GM23338 (cell line): ENCODE results near the gene CCDC27. TPM values are rescaled to one million over a fixed set of nuclear protein-coding genes. Genes with fewer than 3 reads are reported as not detected.

ENCODE experiments used
- ATAC-seq: fragments of 200-7000 bp; cut with Tn5 transposase; 3 replicates; pipeline ENCODE4 v1.9.1; 2020
- DNase-seq: peaks from one replicate; pipeline ENCODE4 v3.0.0-alpha.2; 2015; ENCODE audit warnings: low spot score
- H2AFZ ChIP-seq: fragments of 200-600 bp; sonication (generic); 2 replicates; pipeline ENCODE4 v1.8.0; 2016; ENCODE audit warnings: antibody characterized with exemption, mild to moderate bottlenecking, moderate library complexity
- H3F3A ChIP-seq: fragments of 200-600 bp; sonication (generic); replicated peaks from 2 replicates; pipeline ENCODE4 v1.8.0; 2017; ENCODE audit warnings: antibody characterized with exemption, mixed run types, low read depth
- H3K27ac ChIP-seq: fragments of 200-600 bp; sonication (generic); 2 replicates; pipeline ENCODE4 v1.6.1; 2016; ENCODE audit warnings: low read depth
- H3K27me3 ChIP-seq: fragments of 200-600 bp; sonication (generic); 2 replicates; pipeline ENCODE4 v1.8.0; 2016; ENCODE audit warnings: mild to moderate bottlenecking, mixed run types, moderate library complexity; ENCODE audit not compliant: insufficient read depth
- H3K36me3 ChIP-seq: fragments of 200-600 bp; sonication (generic); 2 replicates; pipeline ENCODE4 v1.8.0; 2016; ENCODE audit warnings: mild to moderate bottlenecking; ENCODE audit not compliant: insufficient read depth
- H3K4me1 ChIP-seq: fragments of 200-600 bp; sonication (generic); 2 replicates; pipeline ENCODE4 v1.8.0; 2016; ENCODE audit warnings: mild to moderate bottlenecking, moderate library complexity; ENCODE audit not compliant: insufficient read depth
- H3K4me2 ChIP-seq: fragments of 200-600 bp; sonication (generic); 2 replicates; pipeline ENCODE4 v1.7.1; 2017; ENCODE audit warnings: mixed run types
- H3K4me3 ChIP-seq: fragments of 200-600 bp; sonication (generic); 2 replicates; pipeline ENCODE4 v1.6.1; 2016; ENCODE audit warnings: mixed run types
- H3K79me2 ChIP-seq: fragments of 200-600 bp; sonication (generic); replicated peaks from 2 replicates; pipeline ENCODE4 v1.8.0; 2017; ENCODE audit warnings: mild to moderate bottlenecking; ENCODE audit not compliant: insufficient read depth
- H3K9me2 ChIP-seq: fragments of 200-600 bp; sonication (generic); 2 replicates; pipeline ENCODE4 v1.8.0; 2017; ENCODE audit not compliant: insufficient read depth
- H4K20me1 ChIP-seq: fragments of 200-600 bp; sonication (generic); replicated peaks from 2 replicates; pipeline ENCODE4 v1.8.0; 2017; ENCODE audit warnings: mild to moderate bottlenecking; ENCODE audit not compliant: insufficient read depth
- H3K27ac Mint-ChIP-seq: 2 replicates; pipeline ENCODE4 v1.8.0; 2020; ENCODE audit warnings: inconsistent platforms, mild to moderate bottlenecking, moderate library complexity, mixed read lengths
- H3K27me3 Mint-ChIP-seq: 3 replicates; pipeline ENCODE4 v1.8.0; 2022; ENCODE audit warnings: low read depth, mild to moderate bottlenecking, moderate library complexity, mixed read lengths, inconsistent platforms; ENCODE audit not compliant: insufficient read depth, poor library complexity
- H3K36me3 Mint-ChIP-seq: 3 replicates; pipeline ENCODE4 v1.8.0; 2021; ENCODE audit warnings: low read depth, mild to moderate bottlenecking, inconsistent platforms, moderate library complexity, mixed read lengths
- H3K4me1 Mint-ChIP-seq: 3 replicates; pipeline ENCODE4 v1.8.0; 2020; ENCODE audit warnings: mild to moderate bottlenecking, inconsistent platforms, mixed read lengths
- H3K4me3 Mint-ChIP-seq: 3 replicates; pipeline ENCODE4 v1.8.0; 2021; ENCODE audit warnings: moderate library complexity, mild to moderate bottlenecking, inconsistent platforms, mixed read lengths
- H3K9me3 Mint-ChIP-seq: 3 replicates; pipeline ENCODE4 v1.8.0; 2020; ENCODE audit warnings: moderate library complexity, mild to moderate bottlenecking, inconsistent platforms, mixed read lengths
- CREB1 ChIP-seq: fragments of 250-450 bp; sonication (Bioruptor Pico); IDR thresholded peaks from 2 replicates; pipeline ENCODE4 v1.5.0; 2020; ENCODE audit warnings: low read depth, mild to moderate bottlenecking, moderate library complexity
- EZH2 ChIP-seq: fragments of 200-600 bp; sonication (generic); IDR thresholded peaks from one replicate; pipeline ENCODE4 v1.8.0; 2017; ENCODE audit warnings: antibody characterized with exemption, mild to moderate bottlenecking, low read depth; ENCODE audit not compliant: unreplicated experiment
- EZH2phosphoT487 ChIP-seq: fragments of 200-600 bp; sonication (generic); IDR thresholded peaks from one replicate; pipeline ENCODE4 v1.8.1; 2018; ENCODE audit warnings: antibody characterized with exemption; ENCODE audit not compliant: unreplicated experiment
- JUNB ChIP-seq: IDR thresholded peaks from one replicate; pipeline ENCODE4 v1.6.1; 2016; ENCODE audit warnings: antibody characterized with exemption; ENCODE audit not compliant: unreplicated experiment
- NANOG ChIP-seq: IDR thresholded peaks from 2 replicates; pipeline ENCODE4 v1.6.1; 2016; ENCODE audit warnings: antibody characterized with exemption, borderline replicate concordance
- ZNF114 ChIP-seq: fragments of 250-450 bp; sonication (Bioruptor Pico); IDR thresholded peaks from 2 replicates; pipeline ENCODE4 v1.5.0; 2020; ENCODE audit warnings: mild to moderate bottlenecking, moderate library complexity
- ZNF331 ChIP-seq: fragments of 250-450 bp; sonication (Bioruptor Pico); IDR thresholded peaks from 2 replicates; pipeline ENCODE4 v1.5.0; 2020; ENCODE audit warnings: low read depth, mild to moderate bottlenecking, moderate library complexity
- polyA plus RNA-seq: library from polyadenylated mRNA; unstranded; fragments of >200 nt; fragmentation: Nextera tagmentation; extraction: Ambion mirVana; gene quantifications from 2 replicates; pipeline ENCODE4 v1.2.1, GENCODE V29; 2016
- total RNA-seq: library from RNA; depleted of rRNA; stranded (reverse); fragments of >200 nt; shearing (Covaris generic); gene quantifications from 2 replicates; pipeline ENCODE4 v1.2.3, GENCODE V29; 2014
- TF ChIP-seq, protein P1 (sequence below): IDR thresholded peaks from one replicate; pipeline ENCODE4 v1.6.1; 2018; ENCODE audit warnings: antibody characterized with exemption; ENCODE audit not compliant: unreplicated experiment
- TF ChIP-seq, protein P2 (sequence below): fragments of 250-450 bp; sonication (Bioruptor Pico); IDR thresholded peaks from 2 replicates; pipeline ENCODE4 v1.5.0; 2020; ENCODE audit warnings: mild to moderate bottlenecking, moderate library complexity
- TF ChIP-seq, protein P3 (sequence below), 2 experiments: fragments of 200-600 bp in 1 of 2; sonication (generic) in 1 of 2; conservative IDR thresholded peaks; 2 replicates each; pipeline versions ENCODE4 v1.5.1 to v1.6.1; 2016 to 2017; ENCODE audit warnings: antibody characterized with exemption in 2 of 2, low read depth in 2 of 2, mild to moderate bottlenecking in 2 of 2, moderate library complexity in 1 of 2

Gene CCDC27
- total and polyA plus RNA-seq, 2 experiments from 2014 or later: 0.18 to 0.45 TPM

DNA sequence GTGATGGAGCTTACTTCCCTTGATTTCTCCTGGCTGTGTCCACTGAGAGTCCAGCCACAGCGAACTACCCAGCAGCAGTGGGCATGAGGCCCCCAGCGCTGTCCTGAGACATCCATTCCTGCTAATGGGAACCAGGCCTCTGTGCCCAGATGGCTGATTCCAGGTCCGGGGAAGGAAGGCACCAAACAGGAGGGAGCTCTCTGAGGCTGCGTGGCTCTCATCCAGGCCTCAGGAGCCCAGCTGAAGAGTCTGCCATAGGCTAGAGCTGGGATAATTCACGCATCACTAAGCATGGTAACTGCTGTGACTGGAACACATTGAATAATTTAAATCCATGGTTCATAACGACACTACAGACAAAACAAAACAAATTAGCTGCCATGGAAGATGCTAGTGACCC lies 68.8 kb downstream of the CCDC27 start:
- Mint-ChIP-seq H3K9me3 (no peaks in the 10 kb centered on the region), H3K4me1 (no peaks in the 10 kb centered on the region; the same call in 2 of the 3 replicates), H3K4me3 (no peak overlapping the region), H3K27me3 (peaks cover 6% of the 10 kb centered on the region), H3K27ac (no peak overlapping the region), H3K36me3 (peaks cover 18% of the 10 kb centered on the region)
- no peaks in the 10 kb centered on the region for H3K36me3 ChIP-seq
- H4K20me1 ChIP-seq: no peaks in the 10 kb centered on the region
- ATAC-seq: no peak
- H3K79me2 ChIP-seq: no peaks in the 10 kb centered on the region
- H3K4me3 ChIP-seq: no peak overlapping the region
- TF ChIP-seq CREB1 (no peak), NANOG (no peak), EZH2phosphoT487 (no peak), EZH2 (no peak), ZNF114 (CRISPR knock-in tag) (no peak), JUNB (no peak), ZNF331 (CRISPR knock-in tag) (no peak)
- TF ChIP-seq, protein P1, sequence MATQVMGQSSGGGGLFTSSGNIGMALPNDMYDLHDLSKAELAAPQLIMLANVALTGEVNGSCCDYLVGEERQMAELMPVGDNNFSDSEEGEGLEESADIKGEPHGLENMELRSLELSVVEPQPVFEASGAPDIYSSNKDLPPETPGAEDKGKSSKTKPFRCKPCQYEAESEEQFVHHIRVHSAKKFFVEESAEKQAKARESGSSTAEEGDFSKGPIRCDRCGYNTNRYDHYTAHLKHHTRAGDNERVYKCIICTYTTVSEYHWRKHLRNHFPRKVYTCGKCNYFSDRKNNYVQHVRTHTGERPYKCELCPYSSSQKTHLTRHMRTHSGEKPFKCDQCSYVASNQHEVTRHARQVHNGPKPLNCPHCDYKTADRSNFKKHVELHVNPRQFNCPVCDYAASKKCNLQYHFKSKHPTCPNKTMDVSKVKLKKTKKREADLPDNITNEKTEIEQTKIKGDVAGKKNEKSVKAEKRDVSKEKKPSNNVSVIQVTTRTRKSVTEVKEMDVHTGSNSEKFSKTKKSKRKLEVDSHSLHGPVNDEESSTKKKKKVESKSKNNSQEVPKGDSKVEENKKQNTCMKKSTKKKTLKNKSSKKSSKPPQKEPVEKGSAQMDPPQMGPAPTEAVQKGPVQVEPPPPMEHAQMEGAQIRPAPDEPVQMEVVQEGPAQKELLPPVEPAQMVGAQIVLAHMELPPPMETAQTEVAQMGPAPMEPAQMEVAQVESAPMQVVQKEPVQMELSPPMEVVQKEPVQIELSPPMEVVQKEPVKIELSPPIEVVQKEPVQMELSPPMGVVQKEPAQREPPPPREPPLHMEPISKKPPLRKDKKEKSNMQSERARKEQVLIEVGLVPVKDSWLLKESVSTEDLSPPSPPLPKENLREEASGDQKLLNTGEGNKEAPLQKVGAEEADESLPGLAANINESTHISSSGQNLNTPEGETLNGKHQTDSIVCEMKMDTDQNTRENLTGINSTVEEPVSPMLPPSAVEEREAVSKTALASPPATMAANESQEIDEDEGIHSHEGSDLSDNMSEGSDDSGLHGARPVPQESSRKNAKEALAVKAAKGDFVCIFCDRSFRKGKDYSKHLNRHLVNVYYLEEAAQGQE: no peak
- TF ChIP-seq, protein P2, sequence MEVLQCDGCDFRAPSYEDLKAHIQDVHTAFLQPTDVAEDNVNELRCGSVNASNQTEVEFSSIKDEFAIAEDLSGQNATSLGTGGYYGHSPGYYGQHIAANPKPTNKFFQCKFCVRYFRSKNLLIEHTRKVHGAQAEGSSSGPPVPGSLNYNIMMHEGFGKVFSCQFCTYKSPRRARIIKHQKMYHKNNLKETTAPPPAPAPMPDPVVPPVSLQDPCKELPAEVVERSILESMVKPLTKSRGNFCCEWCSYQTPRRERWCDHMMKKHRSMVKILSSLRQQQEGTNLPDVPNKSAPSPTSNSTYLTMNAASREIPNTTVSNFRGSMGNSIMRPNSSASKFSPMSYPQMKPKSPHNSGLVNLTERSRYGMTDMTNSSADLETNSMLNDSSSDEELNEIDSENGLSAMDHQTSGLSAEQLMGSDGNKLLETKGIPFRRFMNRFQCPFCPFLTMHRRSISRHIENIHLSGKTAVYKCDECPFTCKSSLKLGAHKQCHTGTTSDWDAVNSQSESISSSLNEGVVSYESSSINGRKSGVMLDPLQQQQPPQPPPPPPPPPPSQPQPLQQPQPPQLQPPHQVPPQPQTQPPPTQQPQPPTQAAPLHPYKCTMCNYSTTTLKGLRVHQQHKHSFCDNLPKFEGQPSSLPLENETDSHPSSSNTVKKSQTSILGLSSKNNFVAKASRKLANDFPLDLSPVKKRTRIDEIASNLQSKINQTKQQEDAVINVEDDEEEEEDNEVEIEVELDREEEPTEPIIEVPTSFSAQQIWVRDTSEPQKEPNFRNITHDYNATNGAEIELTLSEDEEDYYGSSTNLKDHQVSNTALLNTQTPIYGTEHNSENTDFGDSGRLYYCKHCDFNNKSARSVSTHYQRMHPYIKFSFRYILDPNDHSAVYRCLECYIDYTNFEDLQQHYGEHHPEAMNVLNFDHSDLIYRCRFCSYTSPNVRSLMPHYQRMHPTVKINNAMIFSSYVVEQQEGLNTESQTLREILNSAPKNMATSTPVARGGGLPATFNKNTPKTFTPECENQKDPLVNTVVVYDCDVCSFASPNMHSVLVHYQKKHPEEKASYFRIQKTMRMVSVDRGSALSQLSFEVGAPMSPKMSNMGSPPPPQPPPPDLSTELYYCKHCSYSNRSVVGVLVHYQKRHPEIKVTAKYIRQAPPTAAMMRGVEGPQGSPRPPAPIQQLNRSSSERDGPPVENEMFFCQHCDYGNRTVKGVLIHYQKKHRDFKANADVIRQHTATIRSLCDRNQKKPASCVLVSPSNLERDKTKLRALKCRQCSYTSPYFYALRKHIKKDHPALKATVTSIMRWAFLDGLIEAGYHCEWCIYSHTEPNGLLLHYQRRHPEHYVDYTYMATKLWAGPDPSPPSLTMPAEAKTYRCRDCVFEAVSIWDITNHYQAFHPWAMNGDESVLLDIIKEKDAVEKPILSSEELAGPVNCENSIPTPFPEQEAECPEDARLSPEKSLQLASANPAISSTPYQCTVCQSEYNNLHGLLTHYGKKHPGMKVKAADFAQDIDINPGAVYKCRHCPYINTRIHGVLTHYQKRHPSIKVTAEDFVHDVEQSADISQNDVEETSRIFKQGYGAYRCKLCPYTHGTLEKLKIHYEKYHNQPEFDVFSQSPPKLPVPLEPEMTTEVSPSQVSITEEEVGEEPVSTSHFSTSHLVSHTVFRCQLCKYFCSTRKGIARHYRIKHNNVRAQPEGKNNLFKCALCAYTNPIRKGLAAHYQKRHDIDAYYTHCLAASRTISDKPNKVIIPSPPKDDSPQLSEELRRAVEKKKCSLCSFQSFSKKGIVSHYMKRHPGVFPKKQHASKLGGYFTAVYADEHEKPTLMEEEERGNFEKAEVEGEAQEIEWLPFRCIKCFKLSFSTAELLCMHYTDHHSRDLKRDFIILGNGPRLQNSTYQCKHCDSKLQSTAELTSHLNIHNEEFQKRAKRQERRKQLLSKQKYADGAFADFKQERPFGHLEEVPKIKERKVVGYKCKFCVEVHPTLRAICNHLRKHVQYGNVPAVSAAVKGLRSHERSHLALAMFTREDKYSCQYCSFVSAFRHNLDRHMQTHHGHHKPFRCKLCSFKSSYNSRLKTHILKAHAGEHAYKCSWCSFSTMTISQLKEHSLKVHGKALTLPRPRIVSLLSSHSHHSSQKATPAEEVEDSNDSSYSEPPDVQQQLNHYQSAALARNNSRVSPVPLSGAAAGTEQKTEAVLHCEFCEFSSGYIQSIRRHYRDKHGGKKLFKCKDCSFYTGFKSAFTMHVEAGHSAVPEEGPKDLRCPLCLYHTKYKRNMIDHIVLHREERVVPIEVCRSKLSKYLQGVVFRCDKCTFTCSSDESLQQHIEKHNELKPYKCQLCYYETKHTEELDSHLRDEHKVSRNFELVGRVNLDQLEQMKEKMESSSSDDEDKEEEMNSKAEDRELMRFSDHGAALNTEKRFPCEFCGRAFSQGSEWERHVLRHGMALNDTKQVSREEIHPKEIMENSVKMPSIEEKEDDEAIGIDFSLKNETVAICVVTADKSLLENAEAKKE (CRISPR knock-in tag): no peak
- TF ChIP-seq, protein P3, sequence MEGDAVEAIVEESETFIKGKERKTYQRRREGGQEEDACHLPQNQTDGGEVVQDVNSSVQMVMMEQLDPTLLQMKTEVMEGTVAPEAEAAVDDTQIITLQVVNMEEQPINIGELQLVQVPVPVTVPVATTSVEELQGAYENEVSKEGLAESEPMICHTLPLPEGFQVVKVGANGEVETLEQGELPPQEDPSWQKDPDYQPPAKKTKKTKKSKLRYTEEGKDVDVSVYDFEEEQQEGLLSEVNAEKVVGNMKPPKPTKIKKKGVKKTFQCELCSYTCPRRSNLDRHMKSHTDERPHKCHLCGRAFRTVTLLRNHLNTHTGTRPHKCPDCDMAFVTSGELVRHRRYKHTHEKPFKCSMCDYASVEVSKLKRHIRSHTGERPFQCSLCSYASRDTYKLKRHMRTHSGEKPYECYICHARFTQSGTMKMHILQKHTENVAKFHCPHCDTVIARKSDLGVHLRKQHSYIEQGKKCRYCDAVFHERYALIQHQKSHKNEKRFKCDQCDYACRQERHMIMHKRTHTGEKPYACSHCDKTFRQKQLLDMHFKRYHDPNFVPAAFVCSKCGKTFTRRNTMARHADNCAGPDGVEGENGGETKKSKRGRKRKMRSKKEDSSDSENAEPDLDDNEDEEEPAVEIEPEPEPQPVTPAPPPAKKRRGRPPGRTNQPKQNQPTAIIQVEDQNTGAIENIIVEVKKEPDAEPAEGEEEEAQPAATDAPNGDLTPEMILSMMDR (conservative IDR thresholded peaks at IDR 0.05; ENCODE audit: low read depth in 2 of 2): no peak
- no peaks in the 10 kb centered on the region for H3K4me1 ChIP-seq
- no peak for DNase-seq
- no peak overlapping the region for H2AFZ ChIP-seq
- H3F3A ChIP-seq: no peaks in the 10 kb centered on the region
- H3K9me2 ChIP-seq: no peaks in the 10 kb centered on the region
- no peak overlapping the region for H3K4me2 ChIP-seq
- H3K27me3 ChIP-seq: no peaks in the 10 kb centered on the region
- no peak overlapping the region for H3K27ac ChIP-seq
